Hippocampal formation (tissue), 2 donors: ENCODE data around the gene NCAM2.

Experiments used
- DNase-seq, 2 donors: peaks; one replicate each; lab custom pipeline; 2025; lab: John Stamatoyannopoulos, UW

The NCAM2 gene

GRCh38 chr21:21216047-21216446 lies 217.8 kb downstream of the NCAM2 start:
- DNase-seq: no peak

- no peak for DNase-seq
Measured at GRCh38 chr21:21226472-21226871, 228.3 kb downstream of the NCAM2 start.

GRCh38 chr21:21230672-21231071 lies 232.5 kb downstream of the NCAM2 start:
- no peak for DNase-seq

- DNase-seq: no peak
Measured at GRCh38 chr21:21231913-21232312, 233.7 kb downstream of the NCAM2 start.

GRCh38 chr21:21232320-21232719 lies 234.1 kb downstream of the NCAM2 start:
- DNase-seq: peak; percentile 2 to 68

- DNase-seq: no peak
Measured at GRCh38 chr21:21233051-21233450, 234.8 kb downstream of the NCAM2 start.

GRCh38 chr21:21236996-21237395 lies 238.8 kb downstream of the NCAM2 start:
- no peak for DNase-seq

GRCh38 chr21:21238629-21239400 lies 240.6 kb downstream of the NCAM2 start:
- DNase-seq: no peak

GRCh38 chr21:21241391-21241790 lies 243.2 kb downstream of the NCAM2 start:
- no peak for DNase-seq

GRCh38 chr21:21246007-21246406 lies 247.8 kb downstream of the NCAM2 start:
- no peak for DNase-seq

GRCh38 chr21:21247424-21247823 lies 249.2 kb downstream of the NCAM2 start:
- DNase-seq: no peak

- DNase-seq: no peak
Measured at GRCh38 chr21:21262048-21262447, 263.8 kb downstream of the NCAM2 start.

- peak in 1 of 2 donors; percentile 6 for DNase-seq
Measured at GRCh38 chr21:21268061-21268471, 269.9 kb downstream of the NCAM2 start.

- no peak for DNase-seq
Measured at GRCh38 chr21:21268885-21269284, 270.7 kb downstream of the NCAM2 start.

GRCh38 chr21:21279193-21279901 lies 281.1 kb downstream of the NCAM2 start:
- DNase-seq: no peak

GRCh38 chr21:21283810-21284209 lies 285.6 kb downstream of the NCAM2 start:
- DNase-seq: no peak

- no peak for DNase-seq
Measured at GRCh38 chr21:21286170-21286798, 288.1 kb downstream of the NCAM2 start.

- no peak for DNase-seq
Measured at GRCh38 chr21:21290751-21291150, 292.5 kb downstream of the NCAM2 start.

- DNase-seq: no peak
Measured at GRCh38 chr21:21291883-21292569, 293.8 kb downstream of the NCAM2 start.

- DNase-seq: no peak
Measured at GRCh38 chr21:21295303-21295702, 297.1 kb downstream of the NCAM2 start.

GRCh38 chr21:21297211-21297610 lies 299.0 kb downstream of the NCAM2 start:
- DNase-seq: no peak

- no peak for DNase-seq
Measured at GRCh38 chr21:21301013-21301412, 302.8 kb downstream of the NCAM2 start.
